Ovary (tissue), 9 donors: ENCODE data around the gene BROX. TPM values are rescaled to one million over a fixed set of nuclear protein-coding genes. Genes with fewer than 3 reads are reported as not detected.

ENCODE experiments used
- DNase-seq, 5 donors: peaks; one replicate each; pipeline ENCODE4 v3.0.0-alpha.2; 2019 to 2020
- H3K27ac ChIP-seq, 2 donors: fragments of 200-600 bp; one replicate each; pipeline versions ENCODE4 v1.5.1 to v1.8.0; 2019 to 2022
- H3K27me3 ChIP-seq: fragments of 200-600 bp; one replicate; pipeline ENCODE4 v1.8.0; 2022
- H3K36me3 ChIP-seq: fragments of 200-600 bp; sonication (generic); one replicate; pipeline ENCODE4 v1.5.1; 2019
- H3K4me1 ChIP-seq: one replicate; pipeline ENCODE4 v1.8.1; 2013; ENCODE audit warnings: mild to moderate bottlenecking, moderate library complexity; ENCODE audit not compliant: insufficient read depth
- H3K4me3 ChIP-seq: fragments of 200-600 bp; sonication (generic); one replicate; pipeline ENCODE4 v1.5.1; 2017
- H3K9me3 ChIP-seq, 2 donors: fragments of 200-600 bp in 1 of 2; sonication (generic) in 1 of 2; one replicate each; pipeline versions ENCODE4 v1.5.1 to v1.8.1; 2013 to 2019; ENCODE audit warnings: mild to moderate bottlenecking in 1 of 2, moderate library complexity in 1 of 2
- CTCF ChIP-seq, 3 donors: fragments of 450-650 bp in 2 of 3; fragments of 200-600 bp in 1 of 3; IDR thresholded peaks; one replicate each; pipeline versions ENCODE4 v1.5.1 to v1.8.0; 2016 to 2022; ENCODE audit warnings: antibody characterized with exemption in 3 of 3, mild to moderate bottlenecking in 1 of 3
- EP300 ChIP-seq: sonication (generic); formaldehyde crosslinking; IDR thresholded peaks from one replicate; pipeline ENCODE4 v1.6.1; 2017; ENCODE audit warnings: antibody characterized with exemption
- POLR2A ChIP-seq: fragments of 450-650 bp; IDR thresholded peaks from one replicate; pipeline ENCODE4 v1.6.1; 2017; ENCODE audit warnings: antibody characterized with exemption, mild to moderate bottlenecking, moderate library complexity
- WGBS, 3 donors: extraction: QIAGEN DNeasy Blood & Tissue Kit in 1 of 3; methylation state at CpG; one replicate each; pipeline versions ENCODE4 v1.1.5 to v1.1.7; 2013 to 2017; 5-methylcytosine and 5-hydroxymethylcytosine counted together
- intact Hi-C, 4 donors: fragments of 100-400 bp; cut with DNase I; formaldehyde crosslinking; loops; one replicate each; pipeline versions ENCODE4 v1.11.0 to v1.15.1; 2022 to 2023
- polyA plus RNA-seq, 2 donors: library from polyadenylated mRNA; stranded (reverse); fragments of 200-250 nt in 1 of 2; fragments of 350-450 nt in 1 of 2; fragmentation: Illumina TruSeq in 1 of 2; extraction: RNeasy Lipid Tissue Mini Kit (QIAGEN cat#74804) in 1 of 2; gene quantifications; one replicate each; pipeline ENCODE4 v1.2.3, GENCODE V29; 2013 to 2014
- total RNA-seq, 7 donors: library from RNA; depleted of rRNA in 2 of 7; stranded (reverse); fragments of >200 nt in 2 of 7; fragmentation: NEBNext Ultra II Directional in 3 of 7; extraction: Animal tissue kit (Norgen Biotek cat#: 25700) in 3 of 7; gene quantifications; one replicate each; pipeline versions ENCODE4 v1.1.0 to v1.2.4, GENCODE V29; 2016 to 2023
- donor health status: DM: no; HTN: no; CAD: no; lungs with moderate emphysema.
- donor health status: DM: no; HTN: no; CAD: no.
- donor health status: Bipolar disorder and iron deficiency.
- donor health status: DM: yes; HTN: yes; CAD: no.
- donor health status: DM: no; HTN: no; CAD: no.
- donor health status: DM: yes; HTN: yes; CAD: no.

BROX gene
- total and polyA plus RNA-seq, 9 donors = 13.8 to 42.3 (median 28.3) TPM

GRCh38 chr1:222777463-222777862, 65.1 kb downstream of the BROX start:
- WGBS, 3 donors = 95 to 97% (median 96%) methylated on average over 1 of the region's 1 CpG
- intact Hi-C loops = no loop called here

GRCh38 chr1:222777977-222778376, 65.6 kb downstream of the BROX start:
- no peak for DNase-seq
- no peak overlapping the region for H3K4me3 ChIP-seq
- H3K27me3 ChIP-seq = no peaks in the 10 kb centered on the region
- no peaks in the 10 kb centered on the region for H3K4me1 ChIP-seq
- WGBS, 3 donors = 48 to 51% (median 50%) methylated on average over 2 of the region's 2 CpGs
- intact Hi-C loops = no loop called here
- H3K9me3 ChIP-seq = no peaks in the 10 kb centered on the region
- no peaks in the 10 kb centered on the region for H3K36me3 ChIP-seq
- no peak overlapping the region for H3K27ac ChIP-seq
- no peak for TF ChIP-seq POLR2A
- no peak for TF ChIP-seq EP300
- TF ChIP-seq CTCF (IDR thresholded peaks at IDR 0.05) = no peak

More at GRCh38 chr1:222777463-222777862, 65.1 kb downstream of the BROX start:
- H3K9me3 ChIP-seq = no peaks in the 10 kb centered on the region
- H3K27me3 ChIP-seq = no peaks in the 10 kb centered on the region
- TF ChIP-seq EP300 = no peak
- TF ChIP-seq CTCF (IDR thresholded peaks at IDR 0.05) = no peak
- TF ChIP-seq POLR2A = no peak
- no peak for DNase-seq
- H3K4me1 ChIP-seq = no peaks in the 10 kb centered on the region
- no peak overlapping the region for H3K4me3 ChIP-seq
- H3K36me3 ChIP-seq = no peaks in the 10 kb centered on the region
- H3K27ac ChIP-seq = no peak overlapping the region

GRCh38 chr1:222781251-222781650, 68.9 kb downstream of the BROX start:
- intact Hi-C loops = no loop called here
- Histone ChIP-seq H3K4me3 (no peak overlapping the region), H3K27ac (no peak overlapping the region), H3K9me3 (no peaks in the 10 kb centered on the region), H3K4me1 (no peaks in the 10 kb centered on the region), H3K36me3 (no peaks in the 10 kb centered on the region), H3K27me3 (no peaks in the 10 kb centered on the region)
- DNase-seq = no peak
- TF ChIP-seq POLR2A = no peak
- no peak for TF ChIP-seq CTCF (IDR thresholded peaks at IDR 0.05)
- no peak for TF ChIP-seq EP300
- 47 to 90% (median 51%) methylated on average over 4 of the region's 4 CpGs for WGBS, 3 donors

- no peak for TF ChIP-seq CTCF (IDR thresholded peaks at IDR 0.05)
- no peak for TF ChIP-seq POLR2A
- TF ChIP-seq EP300 = no peak
- intact Hi-C loops = no loop called here
Measured at GRCh38 chr1:222783051-222783450, 70.7 kb downstream of the BROX start.

GRCh38 chr1:222784371-222784770, 72.0 kb downstream of the BROX start:
- 24 to 46% (median 27%) methylated on average over 3 of the region's 3 CpGs for WGBS, 3 donors
- TF ChIP-seq POLR2A (no peak), CTCF (IDR thresholded peaks at IDR 0.05) (no peak), EP300 (no peak)
- DNase-seq = no peak
- Histone ChIP-seq H3K4me1 (no peaks in the 10 kb centered on the region), H3K36me3 (no peaks in the 10 kb centered on the region), H3K27ac (no peak overlapping the region), H3K27me3 (no peaks in the 10 kb centered on the region), H3K4me3 (no peak overlapping the region), H3K9me3 (no peaks in the 10 kb centered on the region)
- intact Hi-C loops = no loop called here

More at GRCh38 chr1:222783051-222783450, 70.7 kb downstream of the BROX start:
- H3K36me3 ChIP-seq = no peaks in the 10 kb centered on the region
- H3K27me3 ChIP-seq = no peaks in the 10 kb centered on the region
- H3K4me3 ChIP-seq = no peak overlapping the region
- no peaks in the 10 kb centered on the region for H3K4me1 ChIP-seq
- DNase-seq = no peak
- no peaks in the 10 kb centered on the region for H3K9me3 ChIP-seq
- no peak overlapping the region for H3K27ac ChIP-seq
